SU-DHL-6 (cell line): ENCODE data around the gene BTBD16.
A peak's percentile ranks its signal among the peaks of the same experiment; 100 is the strongest.

Experiments
- H2AFZ ChIP-seq: fragments of 200-600 bp; sonication (generic); 2 replicates; pipeline ENCODE4 v1.6.1; 2014; ENCODE audit warnings: low read depth, mild to moderate bottlenecking, moderate library complexity, mixed read lengths, antibody characterized with exemption, low read length; ENCODE audit not compliant: severe bottlenecking
- H3F3A ChIP-seq: fragments of 200-600 bp; shearing (Covaris generic); 2 replicates; pipeline ENCODE4 v1.6.0; 2016; ENCODE audit warnings: antibody characterized with exemption, mild to moderate bottlenecking; ENCODE audit not compliant: insufficient read depth
- H3K27ac ChIP-seq: fragments of 200-600 bp; sonication (generic); 2 replicates; pipeline ENCODE4 v1.5.1; 2016; ENCODE audit warnings: low read depth, mild to moderate bottlenecking, low read length, moderate library complexity, mixed read lengths
- H3K27me3 ChIP-seq: fragments of 200-600 bp; sonication (generic), shearing (Covaris generic); 2 replicates; pipeline ENCODE4 v1.6.0; 2014; ENCODE audit warnings: mild to moderate bottlenecking, low read length
- H3K36me3 ChIP-seq: fragments of 200-600 bp; sonication (generic); 2 replicates; pipeline ENCODE4 v1.6.1; 2014; ENCODE audit warnings: mild to moderate bottlenecking, low read length, mixed read lengths
- H3K4me2 ChIP-seq: fragments of 300-600, 200-600 bp; shearing (Covaris generic), sonication (generic); 2 replicates; pipeline ENCODE4 v1.6.0; 2014; ENCODE audit warnings: low read length, low read depth, mild to moderate bottlenecking; ENCODE audit not compliant: poor library complexity, severe bottlenecking
- H3K4me3 ChIP-seq: fragments of 200-600 bp; sonication (generic); 2 replicates; pipeline ENCODE4 v1.5.1; 2014; ENCODE audit warnings: antibody characterized with exemption, low read length, mild to moderate bottlenecking, mixed read lengths; ENCODE audit not compliant: insufficient read depth, poor library complexity, severe bottlenecking
- H3K79me2 ChIP-seq: fragments of 200-600 bp; sonication (generic); 2 replicates; pipeline ENCODE4 v1.6.1; 2014; ENCODE audit warnings: mild to moderate bottlenecking, low read length, moderate library complexity; ENCODE audit not compliant: insufficient read depth
- H3K9ac ChIP-seq: fragments of 200-600 bp; sonication (generic); 2 replicates; pipeline ENCODE4 v1.7.0; 2014; ENCODE audit warnings: mild to moderate bottlenecking, low read length
- H3K9me2 ChIP-seq: fragments of 200-600 bp; sonication (generic); replicated peaks from 2 replicates; pipeline ENCODE4 v1.6.1; 2014; ENCODE audit warnings: low read length; ENCODE audit not compliant: insufficient read depth
- H3K9me3 ChIP-seq: fragments of 200-600 bp; sonication (generic); 2 replicates; pipeline ENCODE4 v1.6.1; 2014; ENCODE audit warnings: low read length, mixed read lengths; ENCODE audit not compliant: insufficient read depth
- H4K20me1 ChIP-seq: fragments of 200-600 bp; sonication (generic); 2 replicates; pipeline ENCODE4 v1.6.1; 2014; ENCODE audit warnings: low read depth, mild to moderate bottlenecking, antibody characterized with exemption, low read length, moderate library complexity, mixed read lengths
- EZH2phosphoT487 ChIP-seq: fragments of 200-600 bp; sonication (generic), shearing (Covaris generic); conservative IDR thresholded peaks from 2 replicates; pipeline ENCODE4 v1.6.1; 2018; ENCODE audit warnings: mild to moderate bottlenecking, antibody characterized with exemption, low read length, moderate library complexity, mixed read lengths
- TF ChIP-seq, protein P1 (sequence below): fragments of 200-600 bp; sonication (generic); IDR thresholded peaks from one replicate; pipeline ENCODE4 v1.5.1; 2017; ENCODE audit warnings: antibody characterized with exemption, mild to moderate bottlenecking, low read length, moderate library complexity; ENCODE audit not compliant: insufficient read depth, poor library complexity, severe bottlenecking

Gene BTBD16

DNA sequence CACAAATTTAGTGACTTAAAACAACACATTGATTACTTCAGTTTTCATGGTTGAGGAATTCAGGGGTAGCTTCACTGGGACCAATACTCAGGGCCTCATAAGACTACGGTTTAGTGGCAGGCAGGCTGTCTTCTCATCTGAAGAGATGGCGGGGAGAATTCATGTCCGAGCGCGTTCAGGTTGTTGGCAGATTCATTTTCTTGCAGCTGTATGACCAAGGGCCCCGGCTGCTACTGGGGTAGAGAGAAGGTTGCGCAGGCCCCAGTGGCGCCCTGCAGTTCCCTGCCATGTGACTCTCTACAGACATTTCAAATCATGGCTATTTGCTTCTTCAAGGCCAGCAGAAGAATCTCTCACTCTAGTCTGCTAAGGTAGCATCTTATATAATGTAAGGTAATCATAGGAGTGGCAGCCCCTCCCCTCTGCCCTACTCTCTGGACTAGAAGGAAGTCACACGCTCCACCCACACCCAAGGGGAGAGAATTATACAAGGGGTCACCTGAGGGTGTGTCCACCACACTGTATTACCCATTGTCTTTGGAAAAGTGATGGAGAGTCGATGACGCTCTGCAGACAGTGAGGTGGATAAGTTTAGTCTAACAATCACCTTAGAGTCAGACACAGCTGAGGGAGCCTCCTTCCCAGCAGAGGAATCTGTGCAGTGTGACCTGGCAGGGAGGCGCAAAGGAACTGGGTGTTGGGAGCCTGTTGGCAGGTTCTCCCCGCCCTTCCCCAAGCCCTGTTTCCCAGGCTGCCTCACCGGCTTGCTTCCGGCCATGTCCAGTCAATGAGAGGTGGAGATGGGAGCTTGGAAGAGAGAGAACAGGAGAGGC, 67.7 kb downstream of the BTBD16 start:
- TF ChIP-seq EZH2phosphoT487: no peak
- TF ChIP-seq, protein P1, sequence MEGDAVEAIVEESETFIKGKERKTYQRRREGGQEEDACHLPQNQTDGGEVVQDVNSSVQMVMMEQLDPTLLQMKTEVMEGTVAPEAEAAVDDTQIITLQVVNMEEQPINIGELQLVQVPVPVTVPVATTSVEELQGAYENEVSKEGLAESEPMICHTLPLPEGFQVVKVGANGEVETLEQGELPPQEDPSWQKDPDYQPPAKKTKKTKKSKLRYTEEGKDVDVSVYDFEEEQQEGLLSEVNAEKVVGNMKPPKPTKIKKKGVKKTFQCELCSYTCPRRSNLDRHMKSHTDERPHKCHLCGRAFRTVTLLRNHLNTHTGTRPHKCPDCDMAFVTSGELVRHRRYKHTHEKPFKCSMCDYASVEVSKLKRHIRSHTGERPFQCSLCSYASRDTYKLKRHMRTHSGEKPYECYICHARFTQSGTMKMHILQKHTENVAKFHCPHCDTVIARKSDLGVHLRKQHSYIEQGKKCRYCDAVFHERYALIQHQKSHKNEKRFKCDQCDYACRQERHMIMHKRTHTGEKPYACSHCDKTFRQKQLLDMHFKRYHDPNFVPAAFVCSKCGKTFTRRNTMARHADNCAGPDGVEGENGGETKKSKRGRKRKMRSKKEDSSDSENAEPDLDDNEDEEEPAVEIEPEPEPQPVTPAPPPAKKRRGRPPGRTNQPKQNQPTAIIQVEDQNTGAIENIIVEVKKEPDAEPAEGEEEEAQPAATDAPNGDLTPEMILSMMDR: no peak
- Histone ChIP-seq H4K20me1 (no peaks in the 10 kb centered on the region), H3F3A (no peaks in the 10 kb centered on the region), H2AFZ (no peak overlapping the region), H3K4me3 (no peak overlapping the region), H3K9me3 (no peaks in the 10 kb centered on the region), H3K9ac (no peak overlapping the region), H3K79me2 (no peaks in the 10 kb centered on the region), H3K9me2 (no peaks in the 10 kb centered on the region), H3K27me3 (no peaks in the 10 kb centered on the region), H3K27ac (no peak overlapping the region), H3K36me3 (no peaks in the 10 kb centered on the region), H3K4me2 (no peak overlapping the region)

DNA sequence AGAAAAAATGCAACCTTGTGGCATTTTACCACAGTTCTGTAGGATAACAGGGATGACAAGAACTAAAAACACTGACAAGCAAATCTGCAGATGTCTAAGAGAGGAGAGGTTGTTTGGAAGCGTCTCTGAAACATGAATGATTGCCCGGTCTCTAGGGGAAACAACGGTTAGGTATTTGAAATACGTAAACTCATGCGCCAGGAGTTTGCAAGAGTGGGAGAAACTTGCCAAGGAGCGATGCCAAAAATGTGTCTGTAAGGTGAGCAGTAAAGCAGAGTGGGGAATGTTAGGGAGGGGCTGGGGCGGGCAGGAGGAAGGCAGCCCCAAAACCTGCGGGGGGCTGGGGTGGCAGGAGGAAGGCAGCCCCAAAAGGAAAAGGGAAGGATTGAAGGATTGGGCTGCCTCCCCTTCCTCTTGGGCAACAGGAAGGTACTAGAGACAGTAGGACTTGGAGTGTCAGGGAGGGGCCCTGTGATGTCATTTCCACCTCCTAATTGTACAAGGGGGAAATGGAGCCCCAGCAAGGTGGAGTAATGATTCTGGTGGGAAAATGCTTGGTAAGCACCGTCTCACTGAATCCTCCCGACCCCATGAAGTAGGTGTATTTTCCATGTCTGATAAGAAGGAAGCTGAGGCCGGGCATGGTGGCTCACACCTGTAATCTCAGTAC, 70.2 kb downstream of the BTBD16 start:
- no peaks in the 10 kb centered on the region for H3F3A ChIP-seq
- H3K27ac ChIP-seq: no peak overlapping the region
- no peaks in the 10 kb centered on the region for H3K36me3 ChIP-seq
- no peaks in the 10 kb centered on the region for H3K9me2 ChIP-seq
- no peaks in the 10 kb centered on the region for H3K27me3 ChIP-seq
- H3K9ac ChIP-seq: no peak overlapping the region
- no peaks in the 10 kb centered on the region for H3K9me3 ChIP-seq
- H2AFZ ChIP-seq: no peak overlapping the region
- no peak overlapping the region for H3K4me3 ChIP-seq
- no peaks in the 10 kb centered on the region for H4K20me1 ChIP-seq
- no peak overlapping the region for H3K4me2 ChIP-seq
- H3K79me2 ChIP-seq: no peaks in the 10 kb centered on the region
- TF ChIP-seq, protein P1: no peak
- TF ChIP-seq EZH2phosphoT487: no peak

DNA sequence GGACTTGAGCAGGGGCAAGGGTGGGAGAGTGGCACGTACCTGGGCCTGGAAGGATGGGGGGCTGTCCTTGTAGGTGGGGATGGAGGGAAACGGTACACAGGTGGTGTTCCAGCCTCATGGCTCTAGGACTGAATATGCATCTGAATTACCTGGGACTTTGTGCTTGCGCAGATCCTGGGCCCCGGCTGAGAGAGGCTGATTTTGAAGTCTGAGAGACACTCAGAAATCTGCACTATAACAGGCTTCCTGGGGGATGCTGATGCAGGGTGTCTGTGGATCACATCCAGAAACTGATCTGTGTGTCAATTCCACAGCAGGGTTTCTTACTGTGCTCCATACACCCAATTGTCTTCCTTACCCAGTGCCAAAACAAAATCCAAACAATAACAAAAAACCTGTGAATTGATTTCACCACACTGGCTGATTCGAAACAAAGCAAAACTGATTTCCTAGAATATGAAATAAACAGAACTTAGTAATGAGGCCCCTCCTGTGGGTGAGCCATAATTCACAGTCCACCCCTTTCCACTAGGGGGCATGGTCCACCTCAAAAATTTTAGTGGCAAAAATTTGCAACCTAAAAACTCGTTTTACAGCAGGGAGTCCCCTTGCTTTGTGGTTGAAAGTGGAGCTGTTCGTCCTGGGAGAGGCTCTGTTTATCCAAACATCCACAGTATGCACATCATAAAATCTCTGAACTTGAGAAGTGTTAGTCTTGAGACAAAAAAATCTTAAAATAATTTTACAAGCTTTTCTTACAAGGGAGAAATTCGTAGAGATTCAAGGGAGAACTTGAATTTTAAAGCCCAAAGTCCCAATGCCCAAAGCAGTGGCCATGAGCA, 71.4 kb downstream of the BTBD16 start:
- H3K79me2 ChIP-seq: no peaks in the 10 kb centered on the region
- no peak overlapping the region for H3K9ac ChIP-seq
- no peak overlapping the region for H3K4me3 ChIP-seq
- no peaks in the 10 kb centered on the region for H3K27me3 ChIP-seq
- no peak overlapping the region for H2AFZ ChIP-seq
- no peaks in the 10 kb centered on the region for H3F3A ChIP-seq
- TF ChIP-seq EZH2phosphoT487: no peak
- TF ChIP-seq, protein P1: peak; percentile 57
- no peaks in the 10 kb centered on the region for H3K9me2 ChIP-seq
- no peaks in the 10 kb centered on the region for H3K9me3 ChIP-seq
- no peak overlapping the region for H3K4me2 ChIP-seq
- no peaks in the 10 kb centered on the region for H4K20me1 ChIP-seq
- H3K36me3 ChIP-seq: no peaks in the 10 kb centered on the region
- H3K27ac ChIP-seq: no peak overlapping the region
